ENCODE measurements around the gene IL1RAPL1. TPM values are rescaled to one million over a fixed set of nuclear protein-coding genes. Genes with fewer than 3 reads are reported as not detected.

Gene IL1RAPL1
- total and polyA plus RNA-seq, 2 experiments from 2014 or later = 0.18 to 0.49 TPM

DNA sequence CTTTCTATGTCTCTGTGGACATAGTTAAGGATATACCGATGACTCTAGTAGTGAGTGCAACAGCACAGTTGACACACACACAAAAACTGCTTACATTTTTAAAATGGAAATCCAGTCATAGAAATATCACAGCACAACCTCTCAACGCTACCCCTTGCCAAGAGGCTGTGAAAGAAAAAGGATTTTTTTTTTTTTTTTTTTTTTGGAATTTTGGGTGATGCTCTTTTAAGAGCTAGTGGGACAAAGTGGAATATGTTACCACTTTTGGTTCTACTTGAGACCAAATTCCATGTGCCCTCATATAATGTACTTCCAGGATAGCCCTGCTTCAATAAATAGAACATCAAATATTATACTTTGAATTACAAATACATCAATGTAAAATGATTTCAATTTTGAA lies 1247.1 kb downstream of the IL1RAPL1 start:
- Histone ChIP-seq H3F3A (replicated peaks; ENCODE audit: low read depth) (no peaks in the 10 kb centered on the region), H3K4me2 (no peak overlapping the region), H3K9me2 (ENCODE audit: insufficient read depth) (no peaks in the 10 kb centered on the region), H2AFZ (no peak overlapping the region), H3K4me3 (no peak overlapping the region), H4K20me1 (replicated peaks; ENCODE audit: insufficient read depth) (no peaks in the 10 kb centered on the region), H3K27ac (ENCODE audit: low read depth) (no peak overlapping the region), H3K4me1 (ENCODE audit: insufficient read depth) (no peaks in the 10 kb centered on the region), H3K36me3 (ENCODE audit: insufficient read depth) (no peaks in the 10 kb centered on the region), H3K27me3 (ENCODE audit: insufficient read depth) (no peaks in the 10 kb centered on the region), H3K79me2 (replicated peaks; ENCODE audit: insufficient read depth) (no peaks in the 10 kb centered on the region)
- TF ChIP-seq JUNB (IDR thresholded peaks at IDR 0.05; ENCODE audit: unreplicated experiment) (no peak), CREB1 (CRISPR knock-in tag; IDR thresholded peaks at IDR 0.05; ENCODE audit: low read depth) (no peak), STAT1 (IDR thresholded peaks at IDR 0.05; ENCODE audit: unreplicated experiment) (no peak), ZNF331 (CRISPR knock-in tag; IDR thresholded peaks at IDR 0.05; ENCODE audit: low read depth) (no peak), EZH2phosphoT487 (IDR thresholded peaks at IDR 0.05; ENCODE audit: unreplicated experiment) (no peak), POLR2AphosphoS5 (IDR thresholded peaks at IDR 0.05; ENCODE audit: low read depth) (no peak), NANOG (IDR thresholded peaks at IDR 0.05; ENCODE audit: borderline replicate concordance) (no peak), EZH2 (IDR thresholded peaks at IDR 0.05; ENCODE audit: low read depth, unreplicated experiment) (no peak), ZNF114 (CRISPR knock-in tag; IDR thresholded peaks at IDR 0.05) (no peak)
- TF ChIP-seq, protein P1, sequence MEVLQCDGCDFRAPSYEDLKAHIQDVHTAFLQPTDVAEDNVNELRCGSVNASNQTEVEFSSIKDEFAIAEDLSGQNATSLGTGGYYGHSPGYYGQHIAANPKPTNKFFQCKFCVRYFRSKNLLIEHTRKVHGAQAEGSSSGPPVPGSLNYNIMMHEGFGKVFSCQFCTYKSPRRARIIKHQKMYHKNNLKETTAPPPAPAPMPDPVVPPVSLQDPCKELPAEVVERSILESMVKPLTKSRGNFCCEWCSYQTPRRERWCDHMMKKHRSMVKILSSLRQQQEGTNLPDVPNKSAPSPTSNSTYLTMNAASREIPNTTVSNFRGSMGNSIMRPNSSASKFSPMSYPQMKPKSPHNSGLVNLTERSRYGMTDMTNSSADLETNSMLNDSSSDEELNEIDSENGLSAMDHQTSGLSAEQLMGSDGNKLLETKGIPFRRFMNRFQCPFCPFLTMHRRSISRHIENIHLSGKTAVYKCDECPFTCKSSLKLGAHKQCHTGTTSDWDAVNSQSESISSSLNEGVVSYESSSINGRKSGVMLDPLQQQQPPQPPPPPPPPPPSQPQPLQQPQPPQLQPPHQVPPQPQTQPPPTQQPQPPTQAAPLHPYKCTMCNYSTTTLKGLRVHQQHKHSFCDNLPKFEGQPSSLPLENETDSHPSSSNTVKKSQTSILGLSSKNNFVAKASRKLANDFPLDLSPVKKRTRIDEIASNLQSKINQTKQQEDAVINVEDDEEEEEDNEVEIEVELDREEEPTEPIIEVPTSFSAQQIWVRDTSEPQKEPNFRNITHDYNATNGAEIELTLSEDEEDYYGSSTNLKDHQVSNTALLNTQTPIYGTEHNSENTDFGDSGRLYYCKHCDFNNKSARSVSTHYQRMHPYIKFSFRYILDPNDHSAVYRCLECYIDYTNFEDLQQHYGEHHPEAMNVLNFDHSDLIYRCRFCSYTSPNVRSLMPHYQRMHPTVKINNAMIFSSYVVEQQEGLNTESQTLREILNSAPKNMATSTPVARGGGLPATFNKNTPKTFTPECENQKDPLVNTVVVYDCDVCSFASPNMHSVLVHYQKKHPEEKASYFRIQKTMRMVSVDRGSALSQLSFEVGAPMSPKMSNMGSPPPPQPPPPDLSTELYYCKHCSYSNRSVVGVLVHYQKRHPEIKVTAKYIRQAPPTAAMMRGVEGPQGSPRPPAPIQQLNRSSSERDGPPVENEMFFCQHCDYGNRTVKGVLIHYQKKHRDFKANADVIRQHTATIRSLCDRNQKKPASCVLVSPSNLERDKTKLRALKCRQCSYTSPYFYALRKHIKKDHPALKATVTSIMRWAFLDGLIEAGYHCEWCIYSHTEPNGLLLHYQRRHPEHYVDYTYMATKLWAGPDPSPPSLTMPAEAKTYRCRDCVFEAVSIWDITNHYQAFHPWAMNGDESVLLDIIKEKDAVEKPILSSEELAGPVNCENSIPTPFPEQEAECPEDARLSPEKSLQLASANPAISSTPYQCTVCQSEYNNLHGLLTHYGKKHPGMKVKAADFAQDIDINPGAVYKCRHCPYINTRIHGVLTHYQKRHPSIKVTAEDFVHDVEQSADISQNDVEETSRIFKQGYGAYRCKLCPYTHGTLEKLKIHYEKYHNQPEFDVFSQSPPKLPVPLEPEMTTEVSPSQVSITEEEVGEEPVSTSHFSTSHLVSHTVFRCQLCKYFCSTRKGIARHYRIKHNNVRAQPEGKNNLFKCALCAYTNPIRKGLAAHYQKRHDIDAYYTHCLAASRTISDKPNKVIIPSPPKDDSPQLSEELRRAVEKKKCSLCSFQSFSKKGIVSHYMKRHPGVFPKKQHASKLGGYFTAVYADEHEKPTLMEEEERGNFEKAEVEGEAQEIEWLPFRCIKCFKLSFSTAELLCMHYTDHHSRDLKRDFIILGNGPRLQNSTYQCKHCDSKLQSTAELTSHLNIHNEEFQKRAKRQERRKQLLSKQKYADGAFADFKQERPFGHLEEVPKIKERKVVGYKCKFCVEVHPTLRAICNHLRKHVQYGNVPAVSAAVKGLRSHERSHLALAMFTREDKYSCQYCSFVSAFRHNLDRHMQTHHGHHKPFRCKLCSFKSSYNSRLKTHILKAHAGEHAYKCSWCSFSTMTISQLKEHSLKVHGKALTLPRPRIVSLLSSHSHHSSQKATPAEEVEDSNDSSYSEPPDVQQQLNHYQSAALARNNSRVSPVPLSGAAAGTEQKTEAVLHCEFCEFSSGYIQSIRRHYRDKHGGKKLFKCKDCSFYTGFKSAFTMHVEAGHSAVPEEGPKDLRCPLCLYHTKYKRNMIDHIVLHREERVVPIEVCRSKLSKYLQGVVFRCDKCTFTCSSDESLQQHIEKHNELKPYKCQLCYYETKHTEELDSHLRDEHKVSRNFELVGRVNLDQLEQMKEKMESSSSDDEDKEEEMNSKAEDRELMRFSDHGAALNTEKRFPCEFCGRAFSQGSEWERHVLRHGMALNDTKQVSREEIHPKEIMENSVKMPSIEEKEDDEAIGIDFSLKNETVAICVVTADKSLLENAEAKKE (CRISPR knock-in tag; IDR thresholded peaks at IDR 0.05) = no peak
- TF ChIP-seq, protein P2, sequence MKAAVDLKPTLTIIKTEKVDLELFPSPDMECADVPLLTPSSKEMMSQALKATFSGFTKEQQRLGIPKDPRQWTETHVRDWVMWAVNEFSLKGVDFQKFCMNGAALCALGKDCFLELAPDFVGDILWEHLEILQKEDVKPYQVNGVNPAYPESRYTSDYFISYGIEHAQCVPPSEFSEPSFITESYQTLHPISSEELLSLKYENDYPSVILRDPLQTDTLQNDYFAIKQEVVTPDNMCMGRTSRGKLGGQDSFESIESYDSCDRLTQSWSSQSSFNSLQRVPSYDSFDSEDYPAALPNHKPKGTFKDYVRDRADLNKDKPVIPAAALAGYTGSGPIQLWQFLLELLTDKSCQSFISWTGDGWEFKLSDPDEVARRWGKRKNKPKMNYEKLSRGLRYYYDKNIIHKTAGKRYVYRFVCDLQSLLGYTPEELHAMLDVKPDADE (IDR thresholded peaks at IDR 0.05) = no peak
- TF ChIP-seq, protein P3, sequence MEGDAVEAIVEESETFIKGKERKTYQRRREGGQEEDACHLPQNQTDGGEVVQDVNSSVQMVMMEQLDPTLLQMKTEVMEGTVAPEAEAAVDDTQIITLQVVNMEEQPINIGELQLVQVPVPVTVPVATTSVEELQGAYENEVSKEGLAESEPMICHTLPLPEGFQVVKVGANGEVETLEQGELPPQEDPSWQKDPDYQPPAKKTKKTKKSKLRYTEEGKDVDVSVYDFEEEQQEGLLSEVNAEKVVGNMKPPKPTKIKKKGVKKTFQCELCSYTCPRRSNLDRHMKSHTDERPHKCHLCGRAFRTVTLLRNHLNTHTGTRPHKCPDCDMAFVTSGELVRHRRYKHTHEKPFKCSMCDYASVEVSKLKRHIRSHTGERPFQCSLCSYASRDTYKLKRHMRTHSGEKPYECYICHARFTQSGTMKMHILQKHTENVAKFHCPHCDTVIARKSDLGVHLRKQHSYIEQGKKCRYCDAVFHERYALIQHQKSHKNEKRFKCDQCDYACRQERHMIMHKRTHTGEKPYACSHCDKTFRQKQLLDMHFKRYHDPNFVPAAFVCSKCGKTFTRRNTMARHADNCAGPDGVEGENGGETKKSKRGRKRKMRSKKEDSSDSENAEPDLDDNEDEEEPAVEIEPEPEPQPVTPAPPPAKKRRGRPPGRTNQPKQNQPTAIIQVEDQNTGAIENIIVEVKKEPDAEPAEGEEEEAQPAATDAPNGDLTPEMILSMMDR (conservative IDR thresholded peaks at IDR 0.05; ENCODE audit: low read depth in 2 of 2) = no peak
- TF ChIP-seq, protein P4, sequence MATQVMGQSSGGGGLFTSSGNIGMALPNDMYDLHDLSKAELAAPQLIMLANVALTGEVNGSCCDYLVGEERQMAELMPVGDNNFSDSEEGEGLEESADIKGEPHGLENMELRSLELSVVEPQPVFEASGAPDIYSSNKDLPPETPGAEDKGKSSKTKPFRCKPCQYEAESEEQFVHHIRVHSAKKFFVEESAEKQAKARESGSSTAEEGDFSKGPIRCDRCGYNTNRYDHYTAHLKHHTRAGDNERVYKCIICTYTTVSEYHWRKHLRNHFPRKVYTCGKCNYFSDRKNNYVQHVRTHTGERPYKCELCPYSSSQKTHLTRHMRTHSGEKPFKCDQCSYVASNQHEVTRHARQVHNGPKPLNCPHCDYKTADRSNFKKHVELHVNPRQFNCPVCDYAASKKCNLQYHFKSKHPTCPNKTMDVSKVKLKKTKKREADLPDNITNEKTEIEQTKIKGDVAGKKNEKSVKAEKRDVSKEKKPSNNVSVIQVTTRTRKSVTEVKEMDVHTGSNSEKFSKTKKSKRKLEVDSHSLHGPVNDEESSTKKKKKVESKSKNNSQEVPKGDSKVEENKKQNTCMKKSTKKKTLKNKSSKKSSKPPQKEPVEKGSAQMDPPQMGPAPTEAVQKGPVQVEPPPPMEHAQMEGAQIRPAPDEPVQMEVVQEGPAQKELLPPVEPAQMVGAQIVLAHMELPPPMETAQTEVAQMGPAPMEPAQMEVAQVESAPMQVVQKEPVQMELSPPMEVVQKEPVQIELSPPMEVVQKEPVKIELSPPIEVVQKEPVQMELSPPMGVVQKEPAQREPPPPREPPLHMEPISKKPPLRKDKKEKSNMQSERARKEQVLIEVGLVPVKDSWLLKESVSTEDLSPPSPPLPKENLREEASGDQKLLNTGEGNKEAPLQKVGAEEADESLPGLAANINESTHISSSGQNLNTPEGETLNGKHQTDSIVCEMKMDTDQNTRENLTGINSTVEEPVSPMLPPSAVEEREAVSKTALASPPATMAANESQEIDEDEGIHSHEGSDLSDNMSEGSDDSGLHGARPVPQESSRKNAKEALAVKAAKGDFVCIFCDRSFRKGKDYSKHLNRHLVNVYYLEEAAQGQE (IDR thresholded peaks at IDR 0.05; ENCODE audit: unreplicated experiment) = no peak
- H3K4me1 Mint-ChIP-seq = no peaks in the 10 kb centered on the region
- H3K4me3 Mint-ChIP-seq = no peak overlapping the region
- H3K36me3 Mint-ChIP-seq (ENCODE audit: low read depth) = no peaks in the 10 kb centered on the region
- H3K9me3 Mint-ChIP-seq = no peaks in the 10 kb centered on the region
- DNase-seq (ENCODE audit: low spot score) (no peak), ATAC-seq (no peak)
- no peak overlapping the region for H3K27ac Mint-ChIP-seq
- H3K27me3 Mint-ChIP-seq (ENCODE audit: insufficient read depth, low read depth, poor library complexity) = no peaks in the 10 kb centered on the region

All from GM23338 (cell line).